Hepatocyte (in vitro differentiated cells): Measurements from ENCODE around the gene LALBA.

Experiments used
- EZH2 ChIP-seq: fragments of 200-600 bp; sonication (generic); IDR thresholded peaks from 2 replicates; pipeline ENCODE4 v1.6.1; 2016; ENCODE audit warnings: antibody characterized with exemption, mild to moderate bottlenecking, borderline replicate concordance
- TF ChIP-seq, protein P1 (sequence below): fragments of 200-600 bp; sonication (generic); IDR thresholded peaks from 2 replicates; pipeline ENCODE4 v1.5.1; 2016; ENCODE audit warnings: antibody characterized with exemption, mild to moderate bottlenecking; ENCODE audit not compliant: poor library complexity

DNA sequence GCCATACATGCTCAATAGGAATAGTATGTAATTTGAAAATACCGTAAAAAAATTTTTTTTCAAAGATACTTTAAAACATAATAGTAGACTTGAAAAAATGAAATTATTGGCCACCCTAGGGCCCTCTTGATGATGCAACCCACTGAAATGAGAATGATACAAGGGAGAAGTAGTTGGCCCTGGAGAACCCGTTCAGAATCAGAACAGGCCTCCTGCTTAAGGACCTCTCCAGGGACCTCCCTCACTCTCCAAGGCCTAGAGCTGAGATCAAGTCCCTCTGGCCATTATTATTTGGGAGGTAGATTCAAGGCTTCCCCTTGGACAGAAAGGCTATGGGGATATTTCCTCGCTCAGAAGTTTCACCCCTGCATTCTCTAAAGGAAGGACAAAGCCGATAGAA, 11.9 kb downstream of the LALBA start:
- TF ChIP-seq, protein P1, sequence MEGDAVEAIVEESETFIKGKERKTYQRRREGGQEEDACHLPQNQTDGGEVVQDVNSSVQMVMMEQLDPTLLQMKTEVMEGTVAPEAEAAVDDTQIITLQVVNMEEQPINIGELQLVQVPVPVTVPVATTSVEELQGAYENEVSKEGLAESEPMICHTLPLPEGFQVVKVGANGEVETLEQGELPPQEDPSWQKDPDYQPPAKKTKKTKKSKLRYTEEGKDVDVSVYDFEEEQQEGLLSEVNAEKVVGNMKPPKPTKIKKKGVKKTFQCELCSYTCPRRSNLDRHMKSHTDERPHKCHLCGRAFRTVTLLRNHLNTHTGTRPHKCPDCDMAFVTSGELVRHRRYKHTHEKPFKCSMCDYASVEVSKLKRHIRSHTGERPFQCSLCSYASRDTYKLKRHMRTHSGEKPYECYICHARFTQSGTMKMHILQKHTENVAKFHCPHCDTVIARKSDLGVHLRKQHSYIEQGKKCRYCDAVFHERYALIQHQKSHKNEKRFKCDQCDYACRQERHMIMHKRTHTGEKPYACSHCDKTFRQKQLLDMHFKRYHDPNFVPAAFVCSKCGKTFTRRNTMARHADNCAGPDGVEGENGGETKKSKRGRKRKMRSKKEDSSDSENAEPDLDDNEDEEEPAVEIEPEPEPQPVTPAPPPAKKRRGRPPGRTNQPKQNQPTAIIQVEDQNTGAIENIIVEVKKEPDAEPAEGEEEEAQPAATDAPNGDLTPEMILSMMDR, result no peak
- no peak for TF ChIP-seq EZH2
